Measurements from ENCODE around the gene USP25.

- TF ChIP-seq POLR2AphosphoS5 (IDR thresholded peaks at IDR 0.05; ENCODE audit: control insufficient read depth, insufficient read depth, low read depth, low read length) = no peak
- no peak for TF ChIP-seq KAT8 (IDR thresholded peaks at IDR 0.05; ENCODE audit: low read depth)
- TF ChIP-seq PBX2 (CRISPR knock-in tag; IDR thresholded peaks at IDR 0.05; ENCODE audit: low read depth) = no peak
- TF ChIP-seq PBX2 (tag; conservative IDR thresholded peaks at IDR 0.05; ENCODE audit: low read depth) = no peak
- no peak for TF ChIP-seq CTCF (IDR thresholded peaks at IDR 0.05 in 2 of 3, conservative IDR thresholded peaks at IDR 0.05 in 1 of 3; ENCODE audit: insufficient read depth in 2 of 3, low read depth in 1 of 3, low read length in 3 of 3)
- no peak for TF ChIP-seq SMC3 (conservative IDR thresholded peaks at IDR 0.05; ENCODE audit: insufficient read depth, low read depth, low read length)
- no peak for TF ChIP-seq ZNF124 (CRISPR knock-in tag; IDR thresholded peaks at IDR 0.05)
- TF ChIP-seq SIN3A (IDR thresholded peaks at IDR 0.05; ENCODE audit: borderline replicate concordance in 2 of 2, control insufficient read depth in 1 of 2, low read depth in 2 of 2, low read length in 2 of 2) = no peak
- no peak for TF ChIP-seq CHD1 (IDR thresholded peaks at IDR 0.05; ENCODE audit: low read length)
- no peak for TF ChIP-seq PHF8 (IDR thresholded peaks at IDR 0.05; ENCODE audit: borderline replicate concordance, low read length)
- no peak for TF ChIP-seq POLR2AphosphoS2 (IDR thresholded peaks at IDR 0.05; ENCODE audit: low read length)
- TF ChIP-seq NFATC3 (IDR thresholded peaks at IDR 0.05) = no peak
These were observed 29.7 kb downstream of the USP25 start for GRCh38 chr21:15759469-15759868.
